Lung (tissue), 16 donors: ENCODE data around the gene SERPINI1. TPM values are rescaled to one million over a fixed set of nuclear protein-coding genes. Genes with fewer than 3 reads are reported as not detected.
A peak's percentile ranks its signal among the peaks of the same experiment; 100 is the strongest.

Experiments used
- ATAC-seq: fragments of 200-7000 bp; cut with Tn5 transposase; one replicate; pipeline ENCODE4 v1.9.1; 2020; ENCODE audit warnings: moderate number of reproducible peaks; ENCODE audit not compliant: insufficient read depth, low FRiP score
- DNase-seq, 3 donors: peaks; one replicate each; pipeline ENCODE4 v3.0.0-alpha.2; 2013 to 2017
- H3K27ac ChIP-seq, 2 donors: one replicate each; pipeline ENCODE4 v1.5.1; 2013; ENCODE audit warnings: mild to moderate bottlenecking in 2 of 2, moderate library complexity in 2 of 2, control low read depth in 1 of 2, inconsistent platforms in 1 of 2, low read depth in 1 of 2, low read length in 1 of 2
- H3K27me3 ChIP-seq, 3 donors: one replicate each; pipeline ENCODE4 v1.5.1; 2013; ENCODE audit warnings: low read length in 2 of 3; ENCODE audit not compliant: control insufficient read depth in 3 of 3, insufficient read depth in 3 of 3
- H3K36me3 ChIP-seq, 4 donors: one replicate each; pipeline ENCODE4 v1.5.1; 2013; ENCODE audit warnings: low read length in 4 of 4, mild to moderate bottlenecking in 1 of 4, moderate library complexity in 1 of 4; ENCODE audit not compliant: control insufficient read depth in 4 of 4, insufficient read depth in 4 of 4
- H3K4me1 ChIP-seq, 5 donors: one replicate each; pipeline ENCODE4 v1.5.1; 2013; ENCODE audit warnings: low read length in 5 of 5, mild to moderate bottlenecking in 2 of 5, moderate library complexity in 1 of 5; ENCODE audit not compliant: control insufficient read depth in 5 of 5, insufficient read depth in 5 of 5
- H3K4me3 ChIP-seq: one replicate; pipeline ENCODE4 v1.5.1; 2013; ENCODE audit warnings: mild to moderate bottlenecking, control low read depth, moderate library complexity
- H3K9ac ChIP-seq, 2 donors: one replicate each; pipeline ENCODE4 v1.5.1; 2013; ENCODE audit warnings: low read length in 2 of 2, control low read depth in 1 of 2; ENCODE audit not compliant: insufficient read depth in 1 of 2
- H3K9me3 ChIP-seq, 4 donors: one replicate each; pipeline ENCODE4 v1.5.1; 2013; ENCODE audit warnings: low read length in 3 of 4, mild to moderate bottlenecking in 1 of 4, moderate library complexity in 1 of 4; ENCODE audit not compliant: control insufficient read depth in 4 of 4, insufficient read depth in 3 of 4
- CTCF ChIP-seq: IDR thresholded peaks from 2 replicates; pipeline ENCODE4 v1.5.1; 2012; ENCODE audit warnings: mild to moderate bottlenecking; ENCODE audit errors: control extremely low read depth, extremely low read depth
- WGBS, 2 donors: extraction: QIAGEN DNeasy Blood & Tissue Kit; methylation state at CpG; one replicate each; pipeline ENCODE4 v1.1.7; 2013; 5-methylcytosine and 5-hydroxymethylcytosine counted together
- long read RNA-seq, 5 donors: transcript quantifications; one replicate each; lab custom pipeline, GENCODE V29; 2026
- polyA plus RNA-seq, 2 donors: library from polyadenylated mRNA; stranded (reverse); fragments of 200-250 nt; gene quantifications; one replicate each; pipeline ENCODE4 v1.2.1, GENCODE V29; 2013
- total RNA-seq, 2 donors: library from RNA; depleted of rRNA in 1 of 2; stranded (reverse); fragments of >200 nt in 1 of 2; gene quantifications; one replicate each; pipeline ENCODE4 v1.2.1, GENCODE V29; 2014 to 2021
- donor health status: control.
- donor health status: control.
- donor health status: Bipolar disorder and iron deficiency.
- donor health status: healthy.
- donor health status: DM: yes; HTN: yes; CAD: no.

SERPINI1 gene
- 10 to 100 TPM in 1 of 2 donors, 1 to 10 TPM in 1; 5.4 to 18.3 TPM for total RNA-seq
- polyA plus RNA-seq, result 1 to 10 TPM; 3.3 to 5.7 TPM
- long read RNA-seq, donor 1, partial matches to known transcripts, result 0 of 3 reads
- long read RNA-seq, donor 1, other reads (novel, unspliced or antisense), result 0 of 3 reads
- long read RNA-seq, donor 2, partial matches to known transcripts, result 0 of 1 reads
- long read RNA-seq, donor 2, other reads (novel, unspliced or antisense), result 0 of 1 reads
- long read RNA-seq, donor 3, result 0 reads
- long read RNA-seq, donor 4, result 0 reads
- long read RNA-seq, donor 5, partial matches to known transcripts, result 0 of 6 reads
- long read RNA-seq, donor 5, other reads (novel, unspliced or antisense), result 0 of 6 reads

- DNase-seq (peak; percentile 90 to 95 (median 91)), ATAC-seq (peak; percentile 85)
- 0% methylated on average over 36 to 37 of the region's 37 CpGs for WGBS, 2 donors
- H3K27ac ChIP-seq, result peak within 1 kb of the TSS; percentile 91 to 95
- H3K36me3 ChIP-seq, result peaks cover 0 to 3% (median 0%) of the 10 kb centered on the region in 4 donors
- no peaks in the 10 kb centered on the region for H3K27me3 ChIP-seq
- peak within 1 kb of the TSS; percentile 29 to 97 for H3K9ac ChIP-seq
- peak within 1 kb of the TSS; percentile 73 for H3K4me3 ChIP-seq
- TF ChIP-seq CTCF, result no peak
- no peaks in the 10 kb centered on the region for H3K9me3 ChIP-seq
- H3K4me1 ChIP-seq, result peaks cover 0 to 23% (median 0%) of the 10 kb centered on the region in 5 donors
Observed at GRCh38 chr3:167735233-167736138, at the start of gene SERPINI1. Gene SERPINI1 (plus strand): TSS chr3:167735721. CDS start chr3:167789129, 53,408 bp downstream.

- Histone ChIP-seq H3K9ac (no peak overlapping the region), H3K27me3 (no peaks in the 10 kb centered on the region), H3K4me3 (no peak overlapping the region), H3K27ac (no peak overlapping the region), H3K9me3 (no peaks in the 10 kb centered on the region), H3K4me1 (peaks cover 0 to 2% (median 0%) of the 10 kb centered on the region in 5 donors), H3K36me3 (peaks cover 5 to 24% (median 12%) of the 10 kb centered on the region in 4 donors)
- no peak for DNase-seq
- no peak for ATAC-seq
- 55 to 65% methylated on average over 3 of the region's 3 CpGs for WGBS, 2 donors
- TF ChIP-seq CTCF, result no peak
Observed at GRCh38 chr3:167691366-167691765, 44.2 kb upstream of the SERPINI1 start.

- WGBS, 2 donors, result 84 to 91% methylated on average over 2 of the region's 2 CpGs
- peaks cover 0 to 26% (median 11%) of the 10 kb centered on the region in 4 donors for H3K36me3 ChIP-seq
- H3K27ac ChIP-seq, result no peak overlapping the region
- DNase-seq, result no peak
- H3K27me3 ChIP-seq, result no peaks in the 10 kb centered on the region
- no peak for ATAC-seq
- H3K9ac ChIP-seq, result no peak overlapping the region
- H3K9me3 ChIP-seq, result no peaks in the 10 kb centered on the region
- H3K4me3 ChIP-seq, result no peak overlapping the region
- peaks cover 0 to 9% (median 2%) of the 10 kb centered on the region in 5 donors for H3K4me1 ChIP-seq
- no peak for TF ChIP-seq CTCF
Observed at GRCh38 chr3:167694121-167694520, 41.4 kb upstream of the SERPINI1 start.
